NCI-H1105 (cell line): ENCODE results near the gene TPBGL.
A peak's percentile ranks its signal among the peaks of the same experiment; 100 is the strongest.

Experiments
- DNase-seq: peaks from one replicate; lab custom pipeline; 2025; lab: John Stamatoyannopoulos, UW

The TPBGL gene

DNA sequence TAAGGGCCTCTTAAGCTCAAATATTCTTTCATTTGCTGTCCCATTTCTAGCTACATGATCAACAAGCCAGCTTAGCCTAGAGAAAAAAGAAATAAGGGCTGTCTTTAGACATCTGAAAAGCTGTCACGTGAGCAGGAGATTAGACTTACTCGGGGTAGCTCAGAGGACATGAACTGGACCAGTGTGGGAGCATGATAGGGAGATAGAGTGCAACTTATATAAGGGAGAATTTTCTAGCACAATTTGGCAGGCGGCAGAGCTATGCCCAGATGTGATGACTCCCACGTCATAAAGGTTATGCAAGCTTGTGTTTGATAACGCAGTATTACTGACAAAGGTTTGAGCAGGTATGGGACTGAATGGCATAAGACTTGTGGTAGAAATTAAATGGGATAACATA is 28.2 kb upstream of the TPBGL start:
- DNase-seq: no peak

DNA sequence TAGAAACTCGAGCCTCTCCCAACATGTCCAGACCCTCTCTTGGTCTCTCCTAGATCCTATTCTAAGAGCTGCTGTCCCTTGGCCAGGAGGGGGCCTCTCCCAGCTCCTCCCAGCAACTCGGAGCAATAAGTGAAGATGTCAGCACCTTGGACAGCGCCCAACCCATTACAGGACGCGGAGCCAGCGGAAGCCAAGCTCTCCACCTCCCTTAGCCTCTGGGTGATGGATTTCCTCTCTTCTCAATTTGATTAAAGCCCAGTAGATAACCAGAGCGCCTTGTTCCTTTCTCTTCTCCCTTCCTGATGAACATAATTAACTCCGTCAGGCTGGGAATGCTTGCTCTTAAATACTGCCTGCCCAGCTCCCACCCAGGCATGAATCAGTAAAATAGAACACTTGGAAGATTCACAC is 26.2 kb upstream of the TPBGL start:
- no peak for DNase-seq

DNA sequence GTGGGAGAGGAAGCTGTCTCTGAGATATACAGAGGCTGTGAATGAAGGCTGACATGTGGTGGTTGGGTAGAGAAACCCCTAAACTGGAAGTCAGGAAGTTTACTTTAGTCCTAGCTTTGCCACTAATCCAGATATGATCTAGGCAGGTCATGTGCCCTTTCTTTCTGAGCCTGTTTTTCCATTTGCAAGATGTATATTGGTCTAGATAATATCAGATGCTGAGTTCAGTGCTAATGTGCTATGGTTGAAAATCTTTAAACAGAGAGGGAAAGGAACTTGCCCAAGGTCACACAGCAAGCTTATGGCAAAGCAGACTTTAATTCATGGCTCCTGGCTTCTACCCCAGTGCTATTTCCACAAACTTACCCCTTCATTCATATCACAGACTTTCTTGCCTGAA is 25.7 kb upstream of the TPBGL start:
- DNase-seq: no peak

DNA sequence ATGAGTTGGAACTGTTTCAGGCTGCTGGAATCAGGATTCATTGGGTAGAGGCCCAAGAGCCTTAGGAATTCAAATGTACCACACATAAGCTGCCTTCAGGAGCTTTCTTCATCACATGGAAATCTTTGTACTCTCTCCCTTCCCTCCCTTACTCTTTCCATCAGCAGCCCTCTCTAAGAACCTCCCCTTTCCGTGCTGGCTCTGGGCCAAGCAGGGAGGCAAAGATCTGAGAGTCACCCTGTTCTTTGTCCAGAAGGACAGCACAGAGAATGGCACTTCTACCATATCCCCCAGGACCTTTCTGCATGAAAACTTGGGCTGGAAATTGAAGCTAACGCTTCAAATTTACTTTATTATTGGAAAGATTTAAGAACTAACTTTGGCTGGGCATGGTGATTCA is 20.7 kb upstream of the TPBGL start:
- no peak for DNase-seq

DNA sequence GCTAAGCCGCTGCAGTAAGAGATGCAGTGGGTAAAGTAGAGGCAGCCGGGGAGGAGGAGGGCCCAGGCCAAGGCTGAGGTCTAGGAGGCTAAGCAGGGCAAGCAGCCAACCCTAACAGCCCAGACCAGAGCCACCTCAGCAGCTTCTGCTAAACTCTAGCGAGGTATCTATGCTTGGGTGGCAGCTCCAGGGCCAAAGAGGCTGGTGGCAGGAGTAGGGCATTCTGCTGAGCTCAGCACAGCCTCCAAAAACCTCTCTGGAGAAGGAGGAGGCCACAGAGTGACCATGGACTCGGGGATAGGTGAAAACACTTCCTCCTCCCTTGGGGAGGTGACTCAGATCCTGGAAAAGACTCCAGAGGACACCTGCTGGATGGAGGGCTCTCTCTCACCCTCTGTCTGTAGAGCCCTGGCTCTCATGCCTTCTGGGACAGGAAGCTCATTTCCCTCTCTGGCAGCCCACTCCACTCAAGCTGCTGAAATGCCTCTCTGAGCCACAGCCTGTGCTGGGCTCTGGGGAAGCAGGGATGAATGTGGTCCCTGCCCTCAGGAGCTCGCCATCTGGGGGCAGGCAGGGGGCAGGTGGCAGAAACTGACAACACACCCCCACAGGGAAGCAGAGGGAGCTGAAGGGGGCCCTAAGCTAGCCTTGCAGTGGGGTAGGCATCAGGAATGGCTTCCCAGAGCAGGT is 16.5 kb upstream of the TPBGL start:
- no peak for DNase-seq

DNA sequence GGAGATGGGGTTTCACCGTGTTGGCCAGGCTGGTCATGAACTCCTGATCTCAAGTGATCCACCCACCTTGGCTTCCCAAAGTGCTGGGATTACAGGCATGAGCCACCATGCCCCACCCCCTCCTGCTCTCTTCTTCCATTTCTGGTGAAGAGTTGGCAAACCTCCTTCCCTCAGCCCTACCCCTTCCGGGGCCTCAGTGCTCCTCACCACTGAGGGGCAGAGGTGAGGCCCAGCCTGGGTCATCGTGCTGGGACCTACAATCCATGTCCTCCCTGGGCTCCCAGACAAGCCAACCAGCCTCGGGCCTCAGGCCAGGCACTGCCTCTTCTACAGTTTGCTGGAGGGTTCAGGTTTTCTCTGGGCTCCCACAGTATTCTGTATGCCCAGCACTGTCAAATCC is 14.8 kb upstream of the TPBGL start:
- no peak for DNase-seq

DNA sequence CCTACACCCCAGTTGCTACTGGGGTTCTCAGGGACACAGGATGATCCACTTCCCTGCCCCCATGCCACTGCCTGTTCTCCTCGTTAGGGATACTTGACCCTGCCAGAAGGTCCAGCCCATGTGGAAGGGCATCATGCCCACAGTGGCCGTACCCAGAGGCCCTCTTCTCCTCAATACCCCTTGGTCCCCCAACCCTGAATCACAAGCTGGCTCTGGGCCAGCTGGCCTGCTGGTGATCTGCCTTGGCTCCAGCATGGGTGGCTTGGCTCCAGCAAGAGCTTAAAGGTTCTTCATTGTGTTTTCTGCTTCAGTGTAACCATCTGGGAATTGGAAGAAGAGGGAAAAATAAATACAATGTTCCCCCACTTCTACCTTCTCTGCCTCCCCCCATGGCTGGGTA is 11.1 kb upstream of the TPBGL start:
- no peak for DNase-seq

DNA sequence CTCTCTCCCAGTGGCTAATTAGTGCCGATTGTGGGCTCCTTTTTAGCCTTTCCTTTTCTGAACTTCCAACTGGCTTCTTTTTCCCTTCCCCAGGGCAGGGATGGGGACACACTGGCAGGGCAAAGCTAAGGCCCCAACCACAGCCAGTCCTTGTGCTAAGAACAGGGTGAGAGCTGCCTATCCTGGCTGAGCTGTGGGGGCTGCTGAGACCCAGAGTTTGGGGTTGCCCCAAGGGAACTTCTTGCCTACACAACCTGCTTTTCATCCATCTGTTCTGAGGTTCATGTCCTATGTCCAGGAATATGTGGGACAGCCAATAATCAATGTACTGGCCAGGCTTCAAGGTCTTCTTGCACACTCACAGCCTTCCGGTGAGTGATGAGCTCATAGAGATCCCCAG is 10.0 kb upstream of the TPBGL start:
- no peak for DNase-seq

DNA sequence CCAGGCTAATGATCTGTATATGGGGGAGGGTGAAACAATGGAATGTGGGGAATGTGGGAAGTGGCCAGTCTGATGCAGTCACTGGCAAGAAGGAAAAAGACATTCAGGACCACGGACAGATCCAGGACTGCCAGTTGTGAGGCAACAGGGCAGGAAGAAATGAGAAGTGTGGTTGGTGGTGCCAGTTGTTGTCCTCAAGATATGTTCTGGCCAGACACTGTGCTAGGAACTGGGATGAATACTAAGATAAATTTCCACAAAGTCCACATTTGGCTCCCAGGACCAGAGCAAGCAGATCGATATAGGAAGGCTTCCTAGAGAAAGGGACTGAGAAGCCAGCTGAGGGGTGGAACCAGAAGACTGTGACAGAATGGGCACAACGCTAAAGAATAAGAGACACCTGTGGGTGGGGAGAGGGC is 6.8 kb upstream of the TPBGL start:
- DNase-seq: no peak

DNA sequence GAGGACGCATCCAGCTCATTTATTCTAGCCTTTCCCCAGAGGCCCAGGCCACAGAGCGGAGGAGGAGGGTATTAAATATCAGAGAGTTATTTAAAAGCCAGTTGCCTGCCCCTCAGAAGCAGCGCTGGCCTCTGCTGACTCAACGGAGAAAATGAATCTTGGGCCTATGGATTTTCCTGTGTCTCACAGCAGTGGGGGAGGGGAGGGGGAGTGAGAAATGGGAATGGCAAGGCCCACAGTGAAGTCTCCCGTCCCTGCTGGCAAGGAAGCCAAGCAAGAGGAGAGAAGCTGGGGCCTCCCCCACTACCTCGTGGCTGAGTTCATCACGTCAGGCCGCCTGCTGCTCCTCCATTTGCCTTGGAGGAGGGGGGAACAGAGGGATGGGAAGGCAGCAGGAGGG is 4.5 kb upstream of the TPBGL start:
- no peak for DNase-seq

DNA sequence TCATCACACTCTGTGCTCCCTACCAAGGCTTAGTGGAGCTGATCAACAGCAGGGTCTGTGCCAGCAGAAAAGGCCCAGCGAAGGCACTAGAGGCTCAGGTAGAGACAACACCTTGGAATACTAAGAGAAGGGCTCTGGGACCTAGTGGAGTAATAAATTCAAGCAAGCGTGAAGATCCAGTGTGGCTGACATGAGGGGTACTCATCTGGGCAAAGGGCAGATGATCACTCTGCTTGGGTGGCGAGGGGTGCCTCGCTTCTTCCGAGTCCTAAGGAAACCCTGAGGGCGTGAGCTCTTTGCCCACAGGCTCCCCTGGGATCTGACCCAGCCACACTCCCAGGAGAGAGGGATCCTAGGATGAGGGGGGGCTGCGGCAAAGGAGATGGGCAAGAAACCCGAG is 3.5 kb upstream of the TPBGL start:
- DNase-seq: no peak

DNA sequence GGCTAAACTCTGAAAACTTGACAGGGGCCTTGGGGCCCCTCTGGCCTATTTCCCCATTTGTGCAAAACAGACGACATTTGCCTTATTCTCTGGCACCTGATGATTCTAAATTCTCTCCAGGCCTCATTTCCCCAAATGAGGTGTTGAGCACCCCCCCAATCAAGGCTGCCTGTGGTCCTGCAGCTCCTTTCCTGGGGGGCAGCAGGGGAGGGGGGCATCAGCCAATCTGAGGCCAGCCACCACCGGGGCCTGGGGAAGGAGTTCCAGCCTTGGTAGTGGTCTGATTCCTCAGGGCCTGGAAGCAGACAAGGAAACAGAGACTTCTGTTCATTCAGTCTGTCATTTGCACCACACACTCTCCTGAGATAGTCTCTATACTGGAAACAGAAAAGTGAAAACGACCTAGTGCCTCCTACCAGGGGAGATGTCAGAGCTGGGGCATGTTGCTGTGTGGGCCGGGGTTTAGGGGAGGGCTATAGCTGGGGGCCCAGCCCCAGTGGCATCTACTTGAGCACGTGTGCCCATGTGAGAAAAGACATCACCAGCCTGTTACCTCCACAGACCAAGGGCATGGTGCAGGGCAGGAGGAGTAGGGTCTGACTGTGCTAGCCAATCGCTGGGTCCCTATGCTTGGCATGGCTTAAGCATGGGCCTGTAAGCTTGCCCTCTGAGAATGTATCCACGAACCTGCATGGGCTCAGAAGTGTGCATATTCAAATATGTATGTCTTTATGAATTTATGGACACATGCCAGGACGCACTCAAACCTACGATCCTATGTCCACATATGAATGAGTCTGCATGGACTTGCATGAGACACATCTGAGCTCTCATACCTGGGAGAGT is 1.8 kb upstream of the TPBGL start:
- no peak for DNase-seq

DNA sequence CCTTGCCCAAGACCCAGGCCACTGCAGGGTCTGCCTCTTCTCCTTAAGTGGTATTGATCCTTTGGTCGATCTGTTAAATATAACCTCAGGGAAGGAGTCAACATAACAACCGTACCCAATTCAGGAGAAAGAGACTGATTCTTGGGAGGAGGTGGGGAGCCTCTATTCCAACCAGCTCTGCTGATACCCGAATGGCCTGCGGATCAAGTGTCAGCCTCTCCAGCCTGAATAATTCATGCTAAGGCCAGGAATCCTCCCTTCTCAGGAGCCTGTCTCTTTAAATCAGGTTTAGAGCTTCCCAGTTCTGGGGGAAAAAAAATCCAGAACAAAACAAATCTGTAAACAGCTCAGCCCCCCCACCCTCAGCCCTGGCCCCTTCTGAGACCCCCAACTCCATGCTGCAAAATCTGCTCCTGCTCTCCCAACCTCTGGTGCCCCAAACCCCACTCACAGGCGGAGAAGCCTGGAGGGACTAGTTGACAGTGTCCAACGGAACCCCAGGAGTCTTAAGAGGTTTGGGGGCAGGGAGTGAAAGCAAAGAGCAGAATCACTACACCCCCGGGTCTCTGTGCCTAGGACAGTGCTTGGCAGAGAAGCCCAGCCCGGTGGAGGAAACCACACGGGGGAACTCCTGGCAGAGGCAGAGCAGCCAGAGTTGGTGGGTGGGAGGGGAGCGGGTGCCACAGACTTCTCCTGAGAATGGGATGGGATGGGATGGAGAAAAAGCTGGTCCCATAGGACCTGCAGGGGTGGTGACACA is 863 bp upstream of the TPBGL start:
- no peak for DNase-seq

DNA sequence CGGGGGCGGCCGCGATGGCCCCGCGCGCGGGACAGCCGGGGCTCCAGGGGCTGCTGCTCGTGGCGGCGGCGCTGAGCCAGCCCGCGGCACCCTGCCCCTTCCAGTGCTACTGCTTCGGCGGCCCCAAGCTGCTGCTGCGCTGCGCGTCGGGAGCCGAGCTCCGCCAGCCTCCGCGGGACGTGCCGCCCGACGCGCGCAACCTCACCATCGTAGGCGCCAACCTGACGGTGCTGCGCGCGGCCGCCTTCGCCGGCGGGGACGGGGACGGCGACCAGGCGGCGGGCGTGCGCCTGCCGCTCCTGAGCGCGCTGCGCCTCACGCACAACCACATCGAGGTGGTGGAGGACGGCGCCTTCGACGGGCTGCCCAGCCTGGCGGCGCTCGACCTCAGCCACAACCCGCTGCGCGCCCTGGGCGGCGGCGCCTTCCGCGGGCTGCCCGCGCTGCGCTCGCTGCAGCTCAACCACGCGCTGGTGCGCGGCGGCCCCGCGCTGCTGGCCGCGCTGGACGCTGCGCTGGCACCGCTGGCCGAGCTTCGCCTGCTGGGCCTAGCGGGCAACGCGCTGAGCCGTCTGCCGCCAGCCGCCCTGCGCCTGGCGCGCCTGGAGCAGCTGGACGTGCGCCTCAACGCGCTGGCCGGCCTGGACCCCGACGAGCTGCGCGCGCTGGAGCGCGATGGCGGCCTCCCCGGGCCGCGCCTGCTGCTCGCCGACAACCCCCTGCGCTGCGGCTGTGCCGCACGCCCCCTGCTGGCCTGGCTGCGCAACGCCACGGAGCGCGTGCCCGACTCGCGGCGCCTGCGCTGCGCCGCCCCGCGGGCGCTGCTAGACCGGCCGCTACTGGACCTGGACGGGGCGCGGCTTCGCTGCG is 697 bp downstream of the TPBGL start:
- peak; percentile 82 for DNase-seq

DNA sequence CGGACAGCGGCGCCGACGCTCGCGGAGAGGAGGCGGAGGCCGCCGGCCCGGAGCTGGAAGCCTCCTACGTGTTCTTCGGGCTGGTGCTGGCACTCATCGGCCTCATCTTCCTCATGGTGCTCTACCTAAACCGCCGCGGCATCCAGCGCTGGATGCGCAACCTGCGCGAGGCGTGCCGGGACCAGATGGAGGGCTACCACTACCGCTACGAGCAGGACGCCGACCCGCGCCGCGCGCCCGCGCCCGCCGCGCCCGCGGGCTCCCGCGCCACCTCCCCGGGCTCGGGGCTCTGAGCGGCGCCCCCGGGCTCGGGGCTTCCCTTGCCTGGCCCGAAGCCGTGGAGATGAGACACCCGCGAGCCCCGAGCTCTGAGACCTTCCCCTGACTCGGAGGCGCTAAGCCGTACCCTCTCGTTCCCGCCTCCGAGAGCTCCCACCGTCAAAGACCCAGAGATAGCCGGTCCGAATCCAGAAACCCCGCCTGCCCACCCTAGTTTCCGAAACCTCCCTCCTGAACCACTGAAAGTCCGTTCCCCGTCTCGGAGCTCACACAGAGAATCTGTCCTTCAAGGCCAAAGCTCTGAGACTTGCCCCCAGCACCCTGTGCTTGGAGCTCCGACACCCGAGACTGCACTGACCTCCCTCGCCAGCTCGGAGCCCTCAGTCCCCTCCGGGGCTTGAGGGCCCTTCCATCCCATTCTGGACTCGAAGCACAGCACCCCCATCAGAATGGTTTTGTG is 1.5 kb downstream of the TPBGL start:
- no peak for DNase-seq

DNA sequence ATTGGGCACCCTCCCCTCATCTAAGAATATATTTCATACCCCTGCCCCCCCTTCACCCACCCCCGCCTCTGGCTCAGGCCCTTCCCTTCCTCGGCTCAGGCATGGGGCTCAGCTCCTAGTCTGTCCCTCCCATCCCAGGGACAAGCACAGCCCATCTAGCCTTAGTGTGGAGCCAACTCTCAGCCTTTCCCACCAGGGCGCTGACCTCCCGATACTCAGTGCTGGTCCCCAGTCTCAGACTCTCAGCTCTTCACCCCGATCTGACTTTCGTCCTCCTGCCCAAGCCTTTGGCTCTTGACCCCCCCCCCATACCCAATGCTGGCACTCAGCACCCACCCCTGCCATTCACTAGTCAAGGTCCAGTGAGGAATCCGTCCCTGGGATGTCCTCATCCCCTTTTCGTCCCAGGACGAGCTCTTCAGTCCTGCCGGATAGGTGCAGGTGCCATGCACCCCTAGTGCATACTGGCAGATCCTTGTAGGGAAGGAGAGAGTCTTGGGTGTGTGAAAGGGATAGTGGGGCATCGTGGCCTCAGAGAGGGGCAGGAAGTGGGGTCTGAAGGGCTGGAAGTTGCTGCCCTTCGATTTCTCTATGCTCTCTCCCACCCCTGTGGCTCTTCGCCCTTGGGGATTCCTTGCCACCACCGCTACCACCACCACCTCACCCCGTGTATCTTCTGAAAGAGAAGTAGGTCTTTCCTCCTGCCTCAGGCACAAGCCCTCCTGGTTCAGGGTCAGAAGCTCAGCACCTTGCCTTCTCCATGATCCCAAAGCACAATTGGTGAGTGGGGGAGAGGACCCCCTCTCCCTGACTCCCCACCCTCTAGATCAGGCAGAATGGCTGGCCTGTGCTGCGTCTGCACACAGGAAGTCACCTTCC is 2.4 kb downstream of the TPBGL start:
- DNase-seq: no peak

DNA sequence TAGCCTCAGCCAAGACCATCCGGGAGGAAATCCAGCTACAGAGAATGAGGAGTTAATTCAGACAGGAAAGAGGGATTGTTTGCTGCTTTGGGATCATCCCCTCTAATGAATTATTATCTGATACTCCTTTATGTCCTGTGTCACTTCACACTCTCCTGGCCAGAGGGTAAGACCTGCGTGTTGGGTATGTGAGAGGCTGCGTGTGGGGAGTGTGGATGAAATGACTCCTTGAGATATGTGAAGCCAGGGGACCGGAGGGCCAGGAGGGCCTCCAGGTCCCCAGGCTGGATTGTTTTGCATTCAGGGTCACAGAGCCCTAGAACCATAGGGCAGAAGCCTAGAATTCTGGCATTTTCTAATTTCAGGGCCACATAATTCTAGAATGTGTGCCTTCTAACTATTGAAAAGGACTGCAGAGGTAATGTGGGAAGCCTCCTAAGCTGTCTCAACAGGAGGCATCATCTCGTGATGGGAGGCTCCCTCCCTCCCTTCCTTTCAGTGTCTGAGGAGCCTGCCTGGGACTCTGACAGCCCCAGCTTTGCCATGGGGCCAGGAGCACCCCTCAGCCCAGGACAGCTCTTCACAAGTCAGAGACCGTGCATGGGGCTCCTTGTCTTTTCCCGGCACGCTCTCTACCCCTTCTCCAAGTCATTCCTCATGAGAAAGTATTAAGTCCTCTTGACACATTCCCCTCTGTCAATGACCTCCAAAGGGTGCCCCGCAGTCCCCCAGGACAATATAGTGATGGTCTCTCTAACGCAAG is 3.7 kb downstream of the TPBGL start:
- no peak for DNase-seq

DNA sequence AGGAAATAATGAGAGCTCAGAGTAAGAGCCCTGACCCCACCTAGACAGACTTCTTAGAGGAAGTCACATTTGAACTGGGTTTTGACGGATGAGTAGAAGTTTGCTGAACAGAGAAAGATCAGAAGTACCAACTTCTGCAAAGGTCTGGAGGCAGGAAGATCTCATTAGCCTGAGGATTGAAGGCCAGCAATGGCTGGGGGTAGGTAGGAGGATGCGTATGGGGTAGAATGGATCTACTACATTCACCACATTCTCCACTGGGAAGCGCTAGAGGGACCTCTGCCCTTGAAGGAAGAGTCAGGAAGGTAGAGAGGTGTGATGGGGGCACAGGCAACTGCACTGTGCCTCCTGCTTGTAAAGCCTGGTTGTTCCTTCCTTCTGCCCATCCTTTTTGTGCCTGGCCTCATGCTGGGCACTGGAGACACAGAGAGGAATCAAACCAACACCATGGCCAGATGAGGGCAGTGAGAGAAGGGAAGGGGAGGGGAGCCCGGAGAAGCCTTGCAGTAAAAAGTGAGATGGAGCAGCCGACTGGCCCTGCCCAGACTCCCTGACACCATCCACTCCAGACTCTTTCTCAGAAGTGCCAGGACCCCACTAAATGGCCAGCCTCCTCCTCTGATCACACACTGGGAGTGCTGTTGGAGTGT is 4.9 kb downstream of the TPBGL start:
- no peak for DNase-seq
